Natural killer cell (primary cell): ENCODE data around the gene AP1M1. TPM values are rescaled to one million over a fixed set of nuclear protein-coding genes. Genes with fewer than 3 reads are reported as not detected.

Experiments used
- ATAC-seq, 3 donors: fragments of 150-1000 bp in 2 of 3; fragments of 200-7000 bp in 1 of 3; cut with Tn5 transposase; 1 replicate in 1 of 3; 2 replicates in 2 of 3; pipeline ENCODE4 v1.10.0; 2021; ENCODE audit warnings: mild to moderate bottlenecking in 2 of 3, moderate library complexity in 2 of 3
- DNase-seq, 2 donors: peaks; one replicate each; pipeline versions ENCODE4 v3.0.0 to v3.0.0-alpha.2; 2013 to 2021; ENCODE audit warnings: mixed read lengths in 1 of 2
- H3K27ac ChIP-seq: one replicate; pipeline ENCODE4 v1.5.1; 2013; ENCODE audit warnings: mild to moderate bottlenecking, low read length
- H3K27me3 ChIP-seq: one replicate; pipeline ENCODE4 v1.6.1; 2013; ENCODE audit warnings: low read length; ENCODE audit not compliant: control insufficient read depth, insufficient read depth
- H3K36me3 ChIP-seq: one replicate; pipeline ENCODE4 v1.6.1; 2013; ENCODE audit warnings: low read length; ENCODE audit not compliant: control insufficient read depth, insufficient read depth
- H3K4me1 ChIP-seq: one replicate; pipeline ENCODE4 v1.6.1; 2013; ENCODE audit warnings: low read length; ENCODE audit not compliant: control insufficient read depth, insufficient read depth
- H3K4me3 ChIP-seq: one replicate; pipeline ENCODE4 v1.5.1; 2013; ENCODE audit warnings: low read length
- H3K9me3 ChIP-seq: one replicate; pipeline ENCODE4 v1.6.1; 2013; ENCODE audit warnings: low read length; ENCODE audit not compliant: control insufficient read depth, insufficient read depth
- H3K27ac Mint-ChIP-seq, 2 donors: one replicate each; pipeline ENCODE4 v1.8.0; 2022; ENCODE audit warnings: mild to moderate bottlenecking in 2 of 2, mixed read lengths in 2 of 2, moderate library complexity in 1 of 2
- H3K27me3 Mint-ChIP-seq, 2 donors: one replicate each; pipeline ENCODE4 v1.8.0; 2022; ENCODE audit warnings: low read depth in 2 of 2, mixed read lengths in 2 of 2
- H3K36me3 Mint-ChIP-seq: one replicate; pipeline ENCODE4 v1.8.0; 2022; ENCODE audit warnings: mixed read lengths
- H3K4me1 Mint-ChIP-seq, 2 donors: one replicate each; pipeline ENCODE4 v1.8.0; 2022; ENCODE audit warnings: mixed read lengths in 2 of 2
- H3K4me3 Mint-ChIP-seq: one replicate; pipeline ENCODE4 v1.8.0; 2022; ENCODE audit warnings: mild to moderate bottlenecking, moderate library complexity, mixed read lengths
- H3K9me3 Mint-ChIP-seq, 2 donors: one replicate each; pipeline ENCODE4 v1.8.0; 2022; ENCODE audit warnings: mixed read lengths in 2 of 2
- WGBS: methylation state at CpG from one replicate; pipeline ENCODE4 v1.1.7; 2013; ENCODE audit warnings: missing lambda C conversion rate; ENCODE audit not compliant: insufficient coverage; 5-methylcytosine and 5-hydroxymethylcytosine counted together
- intact Hi-C: fragments of 100-400 bp; cut with micrococcal nuclease; formaldehyde crosslinking; loops from one replicate; pipeline ENCODE4 v1.14.2; 2022
- total RNA-seq, 4 donors: library from RNA; stranded (reverse); fragments of 120-200 nt in 1 of 4; gene quantifications; one replicate each; pipeline versions ENCODE4 v1.2.3 to v1.2.4, GENCODE V29; 2013 to 2022
- TF ChIP-seq, protein P1 (sequence below): fragments of 200-600 bp; IDR thresholded peaks from one replicate; pipeline ENCODE4 v1.8.0; 2022; ENCODE audit warnings: antibody characterized with exemption

The AP1M1 gene
- total RNA-seq, 3 donors from 2014 or later (not counting 1 experiment from before 2014, with no cell fraction given) = 99.0 to 124 (median 100) TPM

DNA sequence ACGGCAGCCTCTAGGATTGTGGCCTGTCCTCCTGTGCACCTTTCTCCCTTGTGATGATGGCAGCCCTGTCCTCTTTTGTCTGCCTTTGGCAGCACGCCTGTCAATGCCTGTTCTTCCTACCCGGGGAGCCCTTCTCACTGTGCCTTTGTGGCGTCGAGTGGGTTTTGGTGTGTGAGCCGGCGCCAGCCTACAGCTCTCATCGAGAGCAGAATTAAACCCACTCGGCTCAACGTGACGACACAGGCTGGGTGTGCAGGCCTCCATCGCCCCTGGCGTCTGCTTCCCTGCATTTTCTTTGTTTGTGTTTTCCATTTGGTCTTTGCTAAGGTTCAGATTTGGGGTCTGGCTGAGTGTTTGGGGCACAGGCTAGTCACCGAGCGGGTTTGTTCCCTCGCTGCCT is 34.4 kb downstream of the AP1M1 start:
- peaks cover 5 to 12% of the 10 kb centered on the region in 2 donors for H3K4me1 Mint-ChIP-seq
- TF ChIP-seq, protein P1, sequence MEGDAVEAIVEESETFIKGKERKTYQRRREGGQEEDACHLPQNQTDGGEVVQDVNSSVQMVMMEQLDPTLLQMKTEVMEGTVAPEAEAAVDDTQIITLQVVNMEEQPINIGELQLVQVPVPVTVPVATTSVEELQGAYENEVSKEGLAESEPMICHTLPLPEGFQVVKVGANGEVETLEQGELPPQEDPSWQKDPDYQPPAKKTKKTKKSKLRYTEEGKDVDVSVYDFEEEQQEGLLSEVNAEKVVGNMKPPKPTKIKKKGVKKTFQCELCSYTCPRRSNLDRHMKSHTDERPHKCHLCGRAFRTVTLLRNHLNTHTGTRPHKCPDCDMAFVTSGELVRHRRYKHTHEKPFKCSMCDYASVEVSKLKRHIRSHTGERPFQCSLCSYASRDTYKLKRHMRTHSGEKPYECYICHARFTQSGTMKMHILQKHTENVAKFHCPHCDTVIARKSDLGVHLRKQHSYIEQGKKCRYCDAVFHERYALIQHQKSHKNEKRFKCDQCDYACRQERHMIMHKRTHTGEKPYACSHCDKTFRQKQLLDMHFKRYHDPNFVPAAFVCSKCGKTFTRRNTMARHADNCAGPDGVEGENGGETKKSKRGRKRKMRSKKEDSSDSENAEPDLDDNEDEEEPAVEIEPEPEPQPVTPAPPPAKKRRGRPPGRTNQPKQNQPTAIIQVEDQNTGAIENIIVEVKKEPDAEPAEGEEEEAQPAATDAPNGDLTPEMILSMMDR = no peak
- intact Hi-C loops = no loop called here
- no peak overlapping the region for H3K4me3 Mint-ChIP-seq
- Histone ChIP-seq H3K27me3 (no peaks in the 10 kb centered on the region), H3K9me3 (no peaks in the 10 kb centered on the region), H3K4me1 (no peaks in the 10 kb centered on the region), H3K27ac (no peak overlapping the region), H3K36me3 (peaks cover 78% of the 10 kb centered on the region), H3K4me3 (no peak overlapping the region)
- no peak overlapping the region for H3K27ac Mint-ChIP-seq
- H3K27me3 Mint-ChIP-seq = no peaks in the 10 kb centered on the region
- no peaks in the 10 kb centered on the region for H3K9me3 Mint-ChIP-seq
- 98% methylated on average over 16 of the region's 16 CpGs for WGBS
- ATAC-seq = no peak
- no peak for DNase-seq
- peaks cover 7% of the 10 kb centered on the region for H3K36me3 Mint-ChIP-seq

GRCh38 chr19:16232568-16232967 is 34.9 kb downstream of the AP1M1 start:
- no peak for ATAC-seq
- H3K27ac Mint-ChIP-seq = no peak overlapping the region
- DNase-seq = no peak

DNA sequence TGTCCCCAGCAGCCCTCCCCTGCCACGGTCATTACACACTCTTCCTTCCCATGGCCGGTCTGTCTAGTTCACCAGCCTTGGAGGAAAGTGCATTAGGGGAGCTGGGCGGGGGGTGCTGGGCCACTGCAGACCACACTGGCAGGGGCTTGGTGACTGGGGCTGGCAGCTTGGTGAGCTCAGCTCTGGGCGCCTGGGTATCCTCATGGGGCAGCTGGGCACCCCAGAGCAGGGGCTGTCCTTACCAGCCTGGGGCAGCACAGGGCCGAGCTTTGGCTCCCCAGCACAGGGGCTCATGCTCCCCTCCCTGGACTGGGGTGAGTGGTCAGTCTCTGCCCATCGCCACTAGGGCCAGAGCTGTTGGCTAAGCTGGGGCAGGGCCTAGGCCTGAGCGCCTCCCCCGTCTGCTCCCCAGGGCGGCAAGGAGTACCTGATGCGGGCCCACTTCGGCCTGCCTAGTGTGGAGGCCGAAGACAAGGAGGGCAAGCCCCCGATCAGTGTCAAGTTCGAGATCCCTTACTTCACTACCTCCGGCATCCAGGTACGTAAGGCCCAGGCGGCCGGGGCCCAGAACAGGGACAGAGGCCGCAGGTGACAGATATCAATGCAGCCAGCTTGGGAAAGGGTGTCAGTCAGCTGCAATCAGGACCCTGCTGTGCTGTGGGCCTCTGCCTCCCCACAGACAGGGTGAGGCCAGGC is 35.5 kb downstream of the AP1M1 start:
- peaks cover 5 to 16% of the 10 kb centered on the region in 2 donors for H3K4me1 Mint-ChIP-seq
- Histone ChIP-seq H3K27me3 (no peaks in the 10 kb centered on the region), H3K27ac (no peak overlapping the region), H3K9me3 (no peaks in the 10 kb centered on the region), H3K36me3 (peaks cover 67% of the 10 kb centered on the region), H3K4me1 (no peaks in the 10 kb centered on the region), H3K4me3 (no peak overlapping the region)
- WGBS = 96% methylated on average over 19 of the region's 19 CpGs
- intact Hi-C loops = no loop called here
- no peak overlapping the region for H3K4me3 Mint-ChIP-seq
- H3K27ac Mint-ChIP-seq = no peak overlapping the region
- TF ChIP-seq, protein P1 = no peak
- ATAC-seq (no peak), DNase-seq (no peak)
- peaks cover 7% of the 10 kb centered on the region for H3K36me3 Mint-ChIP-seq
- H3K9me3 Mint-ChIP-seq = no peaks in the 10 kb centered on the region
- H3K27me3 Mint-ChIP-seq = no peaks in the 10 kb centered on the region

More at GRCh38 chr19:16232568-16232967, 34.9 kb downstream of the AP1M1 start:
- intact Hi-C loops = no loop called here
- Histone ChIP-seq H3K4me3 (no peak overlapping the region), H3K27ac (no peak overlapping the region), H3K27me3 (no peaks in the 10 kb centered on the region), H3K4me1 (no peaks in the 10 kb centered on the region), H3K36me3 (peaks cover 74% of the 10 kb centered on the region), H3K9me3 (no peaks in the 10 kb centered on the region)
- 95% methylated on average over 13 of the region's 13 CpGs for WGBS
- TF ChIP-seq, protein P1 = no peak
- Mint-ChIP-seq H3K4me1 (peaks cover 5 to 12% of the 10 kb centered on the region in 2 donors), H3K27me3 (no peaks in the 10 kb centered on the region), H3K36me3 (peaks cover 7% of the 10 kb centered on the region), H3K4me3 (no peak overlapping the region), H3K9me3 (no peaks in the 10 kb centered on the region)
